Liver (tissue), 3 donors: ENCODE results near the gene SPEN.

Experiments used
- CTCF ChIP-seq: fragments of 150-350 bp; IDR thresholded peaks from 2 replicates; pipeline ENCODE4 v1.5.1; 2017; ENCODE audit warnings: improper control_type of control experiment, low read depth, low read length; ENCODE audit not compliant: missing input control
- GABPA ChIP-seq, 2 donors: IDR thresholded peaks in 1 of 2; conservative IDR thresholded peaks in 1 of 2; 2 replicates each; pipeline ENCODE4 v1.6.1; 2016; ENCODE audit warnings: antibody characterized with exemption in 2 of 2, mild to moderate bottlenecking in 1 of 2, moderate library complexity in 1 of 2
- NR2F2 ChIP-seq: IDR thresholded peaks from 2 replicates; pipeline ENCODE4 v1.6.1; 2016; ENCODE audit warnings: antibody characterized with exemption
- SP1 ChIP-seq: IDR thresholded peaks from 2 replicates; pipeline ENCODE4 v1.6.1; 2018; ENCODE audit warnings: antibody characterized with exemption, mild to moderate bottlenecking
- YY1 ChIP-seq: IDR thresholded peaks from 2 replicates; pipeline ENCODE4 v1.6.1; 2016; ENCODE audit warnings: antibody characterized with exemption, mild to moderate bottlenecking
- donor health status: healthy.
- donor health status: healthy.

DNA sequence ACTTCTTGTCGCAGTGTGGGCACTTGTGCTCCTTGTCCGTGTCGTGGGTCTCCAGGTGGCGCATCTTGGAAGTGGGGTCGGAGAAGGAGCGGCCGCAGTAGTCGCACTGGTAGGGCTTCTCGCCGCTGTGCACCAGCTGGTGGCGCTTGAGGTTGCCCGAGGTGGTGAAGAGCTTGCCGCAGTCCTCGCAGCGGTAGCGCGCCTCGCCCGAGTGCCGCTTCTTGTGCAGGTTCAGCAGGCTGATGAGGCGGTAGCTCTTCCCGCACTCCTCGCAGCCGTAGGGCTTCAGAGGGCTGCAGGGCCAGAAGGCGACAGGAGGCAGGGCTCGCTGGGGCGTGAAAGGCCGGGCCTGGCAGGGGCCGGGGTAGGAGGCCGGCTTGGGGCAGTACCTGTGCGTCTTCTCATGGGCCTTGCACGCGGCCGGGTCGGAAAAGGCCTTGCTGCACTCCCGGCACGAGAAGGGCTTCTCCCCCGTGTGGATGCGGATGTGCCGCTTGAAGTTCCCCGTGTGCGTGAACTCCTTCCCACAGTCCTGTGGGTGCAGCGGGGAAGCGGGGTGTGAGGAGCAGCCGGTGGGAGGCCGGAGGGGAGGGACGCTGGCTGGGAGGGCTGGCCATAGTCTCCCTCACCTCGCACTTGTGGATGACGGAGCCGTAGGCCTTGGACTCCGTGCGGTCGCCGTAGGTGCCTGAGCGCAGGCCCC is 97.0 kb downstream of the SPEN start:
- TF ChIP-seq GABPA (IDR thresholded peaks at IDR 0.05 in 1 of 2, conservative IDR thresholded peaks at IDR 0.05 in 1 of 2) (no peak), CTCF (no peak), YY1 (no peak), SP1 (no peak), NR2F2 (no peak)
